Breast epithelium (tissue), 3 donors: ENCODE results near the gene EHF.

Experiments
- CTCF ChIP-seq, 3 donors: fragments of 450-650 bp; IDR thresholded peaks; one replicate each; pipeline ENCODE4 v1.5.1; 2016 to 2017; ENCODE audit warnings: antibody characterized with exemption in 3 of 3, mild to moderate bottlenecking in 3 of 3, moderate library complexity in 3 of 3
- POLR2A ChIP-seq: fragments of 450-650 bp; IDR thresholded peaks from one replicate; pipeline ENCODE4 v1.6.1; 2016; ENCODE audit warnings: antibody characterized with exemption, mild to moderate bottlenecking, moderate library complexity

GRCh38 chr11:34614344-34615104 lies 6.4 kb upstream of the EHF start:
- TF ChIP-seq POLR2A (no peak), CTCF (IDR thresholded peaks at IDR 0.05) (no peak)
